Astrocyte (in vitro differentiated cells and primary cell): Measurements from ENCODE around the gene ACVR2B. TPM values are rescaled to one million over a fixed set of nuclear protein-coding genes. Genes with fewer than 3 reads are reported as not detected.

Experiments used
- DNase-seq: peaks from one replicate; pipeline ENCODE4 v3.0.0-alpha.2; 2010; ENCODE audit warnings: low read depth
- FAIRE-seq: peaks from 2 replicates; lab custom pipeline; 2011; peaks lifted over from hg19 to GRCh38; lab: Jason Lieb, UNC
- H2AFZ ChIP-seq: 2 replicates; pipeline ENCODE4 v1.6.0; 2012; ENCODE audit warnings: low read depth, low read length, inconsistent platforms
- H3K27ac ChIP-seq: 2 replicates; pipeline ENCODE4 v1.5.1; 2011; ENCODE audit warnings: low read depth, low read length, inconsistent platforms
- H3K27me3 ChIP-seq: 2 replicates; pipeline ENCODE4 v1.6.0; 2011; ENCODE audit warnings: low read length, inconsistent platforms; ENCODE audit not compliant: insufficient read depth
- H3K36me3 ChIP-seq: 2 replicates; pipeline ENCODE4 v1.5.1; 2011; ENCODE audit warnings: low read length, inconsistent platforms; ENCODE audit not compliant: insufficient read depth
- H3K4me1 ChIP-seq: 2 replicates; pipeline ENCODE4 v1.5.1; 2011; ENCODE audit warnings: low read length, inconsistent platforms; ENCODE audit not compliant: insufficient read depth
- H3K4me2 ChIP-seq: 2 replicates; pipeline ENCODE4 v1.6.0; 2012; ENCODE audit warnings: low read length, inconsistent platforms
- H3K4me3 ChIP-seq: 2 replicates; pipeline ENCODE4 v1.5.1; 2011; ENCODE audit warnings: low read depth, mild to moderate bottlenecking, low read length, inconsistent platforms; ENCODE audit not compliant: insufficient read depth
- H3K79me2 ChIP-seq: 2 replicates; pipeline ENCODE4 v1.6.0; 2012; ENCODE audit warnings: mild to moderate bottlenecking, low read length, inconsistent platforms; ENCODE audit not compliant: insufficient read depth
- H3K9ac ChIP-seq: 2 replicates; pipeline ENCODE4 v1.6.0; 2012; ENCODE audit warnings: mild to moderate bottlenecking, low read length, inconsistent platforms
- H3K9me3 ChIP-seq: 2 replicates; pipeline ENCODE4 v1.5.1; 2012; ENCODE audit warnings: low read depth, mild to moderate bottlenecking, low read length, inconsistent platforms; ENCODE audit not compliant: insufficient read depth
- H4K20me1 ChIP-seq: 2 replicates; pipeline ENCODE4 v1.6.0; 2012; ENCODE audit warnings: low read length, inconsistent platforms; ENCODE audit not compliant: insufficient read depth
- H3K27ac Mint-ChIP-seq: one replicate; pipeline ENCODE4 v1.8.0; 2021; ENCODE audit warnings: mild to moderate bottlenecking, mixed read lengths; ENCODE audit not compliant: unreplicated experiment
- H3K27me3 Mint-ChIP-seq: one replicate; pipeline ENCODE4 v1.8.0; 2021; ENCODE audit warnings: low read depth, mixed read lengths; ENCODE audit not compliant: unreplicated experiment
- H3K36me3 Mint-ChIP-seq: one replicate; pipeline ENCODE4 v1.8.0; 2021; ENCODE audit warnings: low read depth, mixed read lengths; ENCODE audit not compliant: unreplicated experiment
- H3K4me1 Mint-ChIP-seq: one replicate; pipeline ENCODE4 v1.8.0; 2021; ENCODE audit warnings: low read depth, mixed read lengths; ENCODE audit not compliant: unreplicated experiment
- H3K4me3 Mint-ChIP-seq: one replicate; pipeline ENCODE4 v1.8.0; 2021; ENCODE audit warnings: mild to moderate bottlenecking, moderate library complexity, mixed read lengths; ENCODE audit not compliant: unreplicated experiment
- H3K9me3 Mint-ChIP-seq: one replicate; pipeline ENCODE4 v1.8.0; 2021; ENCODE audit warnings: mild to moderate bottlenecking, mixed read lengths; ENCODE audit not compliant: unreplicated experiment
- CTCF ChIP-seq: IDR thresholded peaks from 2 replicates; pipeline ENCODE4 v1.5.1; 2011; ENCODE audit warnings: low read depth, mild to moderate bottlenecking, inconsistent platforms, low read length, moderate library complexity; ENCODE audit not compliant: insufficient read depth
- EZH2 ChIP-seq: IDR thresholded peaks from 2 replicates; pipeline ENCODE4 v1.6.1; 2012; ENCODE audit warnings: mild to moderate bottlenecking, low read length, inconsistent platforms; ENCODE audit not compliant: insufficient read depth
- total RNA-seq: library from RNA; stranded (reverse); gene quantifications from 2 replicates; pipeline ENCODE4 v1.2.1, GENCODE V29; 2021

The ACVR2B gene
- total RNA-seq, 1 donor from 2014 or later: 14.7 TPM

DNA sequence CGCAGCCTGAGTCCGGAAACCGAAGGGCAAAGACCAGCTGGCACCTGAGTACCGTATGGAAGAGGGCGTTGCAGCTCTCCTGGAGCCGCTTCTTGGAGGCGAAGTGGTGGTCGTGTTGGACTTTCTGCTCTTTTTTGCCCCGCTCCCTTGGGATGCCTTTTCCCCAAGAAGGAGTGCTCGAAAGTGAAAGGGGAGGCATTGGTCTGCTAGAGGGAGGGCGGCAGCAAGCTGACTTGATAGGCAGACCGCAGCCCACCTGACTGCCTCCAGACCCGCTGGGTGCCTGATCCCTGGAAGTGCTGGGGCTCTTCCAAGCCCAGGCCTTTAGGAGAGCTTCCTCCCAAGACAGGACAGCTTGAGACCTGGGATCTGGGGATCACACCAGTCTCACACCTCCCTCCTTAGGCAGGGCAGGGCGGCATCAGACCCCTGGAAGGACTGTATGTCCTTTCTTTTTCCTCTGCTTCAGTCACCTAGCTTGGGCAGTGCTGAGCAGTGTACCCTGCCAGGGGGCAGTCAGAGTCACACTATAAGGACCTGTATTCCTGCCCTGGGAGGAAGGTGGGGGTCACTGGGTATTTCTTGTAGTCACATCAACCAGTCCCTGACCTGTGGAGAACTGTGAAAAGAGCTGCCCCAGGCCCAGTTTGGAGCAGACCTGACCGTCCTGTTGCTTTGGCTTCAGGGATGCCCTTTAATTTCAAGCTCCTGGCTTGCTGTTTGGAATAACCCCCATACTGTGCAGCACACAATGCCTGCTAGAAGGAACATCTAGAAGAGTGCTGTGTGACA lies 2.1 kb downstream of the ACVR2B start:
- H3K9ac ChIP-seq: peak overlapping the region; percentile 86
- DNase-seq (no peak), FAIRE-seq (no peak)
- no peaks in the 10 kb centered on the region for H3K27me3 ChIP-seq
- H4K20me1 ChIP-seq: peaks cover 42% of the 10 kb centered on the region
- H3K79me2 ChIP-seq: peaks cover 19% of the 10 kb centered on the region
- H3K36me3 ChIP-seq: no peaks in the 10 kb centered on the region
- no peaks in the 10 kb centered on the region for H3K9me3 ChIP-seq
- Mint-ChIP-seq H3K4me3 (peak overlapping the region; percentile 97), H3K27me3 (no peaks in the 10 kb centered on the region), H3K27ac (peak overlapping the region; percentile 69), H3K36me3 (no peaks in the 10 kb centered on the region), H3K4me1 (no peaks in the 10 kb centered on the region), H3K9me3 (no peaks in the 10 kb centered on the region)
- H2AFZ ChIP-seq: peak overlapping the region; percentile 87
- TF ChIP-seq EZH2: no peak
- TF ChIP-seq CTCF: no peak
- peak overlapping the region; percentile 78 for H3K4me3 ChIP-seq
- H3K27ac ChIP-seq: no peak overlapping the region
- H3K4me2 ChIP-seq: peak overlapping the region; percentile 98
- peaks cover 8% of the 10 kb centered on the region for H3K4me1 ChIP-seq

DNA sequence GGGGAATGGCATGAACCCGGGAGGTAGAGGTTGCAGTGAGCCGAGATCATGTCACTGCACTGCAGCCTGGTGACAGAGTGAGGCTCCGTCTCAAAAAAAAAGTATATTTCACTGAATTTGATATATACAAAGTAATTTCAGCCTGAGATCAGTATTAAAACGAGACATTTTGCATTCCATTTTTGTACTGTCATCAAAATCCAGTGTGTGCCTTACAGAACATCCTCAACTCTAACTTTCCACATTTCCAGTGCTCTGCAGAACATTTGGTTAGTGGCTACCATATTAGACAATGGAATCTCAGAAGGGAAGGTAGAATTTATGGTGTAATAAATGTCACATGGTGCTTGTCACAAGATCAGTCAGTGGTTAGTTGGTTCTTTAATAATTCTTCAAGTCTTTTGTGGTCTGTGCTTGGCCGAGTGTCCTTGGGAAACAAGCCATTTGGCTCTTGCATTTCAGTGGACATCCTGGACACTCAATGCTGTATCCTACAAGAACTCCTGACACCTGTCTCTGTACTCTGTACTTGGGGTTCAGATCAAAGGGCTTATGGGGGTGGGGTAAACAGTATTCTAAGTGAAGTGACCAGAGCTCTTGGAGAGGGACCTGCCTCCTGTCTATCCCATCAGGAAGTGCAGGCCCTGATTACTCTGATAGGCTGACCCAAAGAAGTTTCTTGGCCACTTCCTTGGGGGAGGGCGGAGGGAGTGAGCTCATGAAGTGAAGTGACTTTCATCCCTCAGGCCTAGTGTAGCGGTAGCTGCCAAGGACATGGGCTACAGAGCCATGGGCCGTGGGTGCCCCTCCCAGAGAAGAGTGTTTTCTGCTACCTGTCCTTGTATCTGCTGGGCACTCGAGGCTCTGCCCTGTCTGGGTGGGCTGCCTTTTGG lies 3.7 kb downstream of the ACVR2B start:
- Mint-ChIP-seq H3K27me3 (no peaks in the 10 kb centered on the region), H3K36me3 (no peaks in the 10 kb centered on the region), H3K27ac (no peak overlapping the region), H3K9me3 (no peaks in the 10 kb centered on the region), H3K4me3 (no peak overlapping the region), H3K4me1 (peaks cover 1% of the 10 kb centered on the region)
- DNase-seq (no peak), FAIRE-seq (no peak)
- no peaks in the 10 kb centered on the region for H3K36me3 ChIP-seq
- H3K9ac ChIP-seq: no peak overlapping the region
- H3K4me2 ChIP-seq: no peak overlapping the region
- no peak overlapping the region for H3K27ac ChIP-seq
- H3K27me3 ChIP-seq: no peaks in the 10 kb centered on the region
- H3K79me2 ChIP-seq: peaks cover 19% of the 10 kb centered on the region
- no peak overlapping the region for H2AFZ ChIP-seq
- peaks cover 45% of the 10 kb centered on the region for H4K20me1 ChIP-seq
- H3K9me3 ChIP-seq: no peaks in the 10 kb centered on the region
- no peak for TF ChIP-seq CTCF
- no peak for TF ChIP-seq EZH2
- H3K4me1 ChIP-seq: peaks cover 8% of the 10 kb centered on the region
- no peak overlapping the region for H3K4me3 ChIP-seq
